ENCODE measurements around the gene CYB561D1. TPM values are rescaled to one million over a fixed set of nuclear protein-coding genes. Genes with fewer than 3 reads are reported as not detected.

The CYB561D1 gene
- total and polyA plus RNA-seq, 10 of the 15 experiments (the other 5 are each of a cell fraction or from before 2014, with no cell fraction given), result 0.68 to 9.0 (median 3.3) TPM

DNA sequence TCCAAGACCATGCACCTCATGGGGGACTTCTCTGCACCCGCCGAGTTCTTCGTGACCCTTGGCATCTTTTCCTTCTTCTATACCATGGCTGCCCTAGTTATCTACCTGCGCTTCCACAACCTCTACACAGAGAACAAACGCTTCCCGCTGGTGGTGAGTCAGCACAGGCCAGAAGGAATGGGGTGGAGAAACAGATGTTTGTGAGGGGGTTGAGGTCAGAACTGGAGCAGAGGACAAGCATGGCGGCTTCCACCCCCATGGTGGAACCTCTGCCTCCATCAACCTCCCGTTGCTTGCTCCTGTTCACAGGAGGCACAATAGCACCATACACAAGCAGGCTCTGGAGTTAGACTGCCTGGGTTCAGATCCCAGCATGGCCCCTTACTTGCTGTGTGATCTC lies 17.1 kb upstream of the CYB561D1 start:
- DNase-seq (ENCODE audit: low read depth, low spot score) (no peak), FAIRE-seq (no peak), ATAC-seq (no peak)
- no peaks in the 10 kb centered on the region for H3K36me3 ChIP-seq (ENCODE audit: control insufficient read depth in 2 of 2, insufficient read depth in 2 of 2, low read length in 1 of 2)
- H3K4me2 ChIP-seq (ENCODE audit: control insufficient read depth, insufficient read depth), result no peak overlapping the region
- no TSS peak for BruUV-seq (replicated peaks)
- SMC1A ChIA-PET (ENCODE audit: uncharacterized antibody, unreplicated experiment), result no interaction called here
- intact Hi-C loops (cut with micrococcal nuclease; ENCODE audit: unreplicated experiment), result no loop called here
- H3K79me2 ChIP-seq (ENCODE audit: control insufficient read depth, insufficient read depth, low read length), result no peaks in the 10 kb centered on the region
- H4K20me1 ChIP-seq (ENCODE audit: control insufficient read depth, insufficient read depth), result no peaks in the 10 kb centered on the region
- no peaks in the 10 kb centered on the region for H3K9me3 ChIP-seq (replicated peaks; ENCODE audit: control insufficient read depth, insufficient read depth, low read length)
- H3K27ac ChIP-seq (ENCODE audit: control insufficient read depth, insufficient read depth), result no peak overlapping the region
- WGBS (ENCODE audit: insufficient coverage, insufficient replicate concordance, low lambda C conversion rate, missing lambda C conversion rate), result 66% methylated on average over 8 of the region's 8 CpGs
- POLR2A ChIA-PET, result no interaction called here
- no peak overlapping the region for H3K9ac ChIP-seq (ENCODE audit: control insufficient read depth, insufficient read depth, low read length)
- peaks cover 0 to 6% of the 10 kb centered on the region in 2 experiments; a peak in 3 of 4 replicates for H3K27me3 ChIP-seq (replicated peaks in 1 of 2; ENCODE audit: control insufficient read depth in 2 of 2, insufficient read depth in 2 of 2, low read length in 1 of 2)
- TF ChIP-seq BCL11A (IDR thresholded peaks at IDR 0.05; ENCODE audit: low read depth, low read length) (no peak), DPF2 (IDR thresholded peaks at IDR 0.05) (no peak), SIN3A (IDR thresholded peaks at IDR 0.05; ENCODE audit: low read depth, low read length) (no peak), ZBTB33 (IDR thresholded peaks at IDR 0.05) (no peak), TCF7 (IDR thresholded peaks at IDR 0.05; ENCODE audit: borderline replicate concordance) (no peak), RB1 (IDR thresholded peaks at IDR 0.05; ENCODE audit: borderline replicate concordance) (no peak), BCL3 (IDR thresholded peaks at IDR 0.05; ENCODE audit: borderline replicate concordance, insufficient read depth, low read depth, low read length, poor library complexity, severe bottlenecking) (no peak), NBN (IDR thresholded peaks at IDR 0.05) (no peak), ETV6 (conservative IDR thresholded peaks at IDR 0.05 in 1 of 2, IDR thresholded peaks at IDR 0.05 in 1 of 2; ENCODE audit: borderline replicate concordance in 1 of 2, low read depth in 1 of 2) (no peak), KAT2A (conservative IDR thresholded peaks at IDR 0.05; ENCODE audit: control insufficient read depth, low read depth, low read length) (no peak), NR2F1 (conservative IDR thresholded peaks at IDR 0.05) (no peak), JUNB (IDR thresholded peaks at IDR 0.05) (no peak), FOXM1 (IDR thresholded peaks at IDR 0.05; ENCODE audit: low read depth, low read length) (no peak), ZBED1 (IDR thresholded peaks at IDR 0.05; ENCODE audit: borderline replicate concordance) (no peak), LARP7 (IDR thresholded peaks at IDR 0.05) (no peak)
- TF ChIP-seq, protein P1, sequence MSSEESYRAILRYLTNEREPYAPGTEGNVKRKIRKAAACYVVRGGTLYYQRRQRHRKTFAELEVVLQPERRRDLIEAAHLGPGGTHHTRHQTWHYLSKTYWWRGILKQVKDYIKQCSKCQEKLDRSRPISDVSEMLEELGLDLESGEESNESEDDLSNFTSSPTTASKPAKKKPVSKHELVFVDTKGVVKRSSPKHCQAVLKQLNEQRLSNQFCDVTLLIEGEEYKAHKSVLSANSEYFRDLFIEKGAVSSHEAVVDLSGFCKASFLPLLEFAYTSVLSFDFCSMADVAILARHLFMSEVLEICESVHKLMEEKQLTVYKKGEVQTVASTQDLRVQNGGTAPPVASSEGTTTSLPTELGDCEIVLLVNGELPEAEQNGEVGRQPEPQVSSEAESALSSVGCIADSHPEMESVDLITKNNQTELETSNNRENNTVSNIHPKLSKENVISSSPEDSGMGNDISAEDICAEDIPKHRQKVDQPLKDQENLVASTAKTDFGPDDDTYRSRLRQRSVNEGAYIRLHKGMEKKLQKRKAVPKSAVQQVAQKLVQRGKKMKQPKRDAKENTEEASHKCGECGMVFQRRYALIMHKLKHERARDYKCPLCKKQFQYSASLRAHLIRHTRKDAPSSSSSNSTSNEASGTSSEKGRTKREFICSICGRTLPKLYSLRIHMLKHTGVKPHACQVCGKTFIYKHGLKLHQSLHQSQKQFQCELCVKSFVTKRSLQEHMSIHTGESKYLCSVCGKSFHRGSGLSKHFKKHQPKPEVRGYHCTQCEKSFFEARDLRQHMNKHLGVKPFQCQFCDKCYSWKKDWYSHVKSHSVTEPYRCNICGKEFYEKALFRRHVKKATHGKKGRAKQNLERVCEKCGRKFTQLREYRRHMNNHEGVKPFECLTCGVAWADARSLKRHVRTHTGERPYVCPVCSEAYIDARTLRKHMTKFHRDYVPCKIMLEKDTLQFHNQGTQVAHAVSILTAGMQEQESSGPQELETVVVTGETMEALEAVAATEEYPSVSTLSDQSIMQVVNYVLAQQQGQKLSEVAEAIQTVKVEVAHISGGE (CRISPR knock-in tag; IDR thresholded peaks at IDR 0.05), result no peak
- RAD21 ChIA-PET (ENCODE audit: unreplicated experiment), result interaction anchor here (1.1 kb wide), 1 partner anchor 8 kb away, joined by 3 read pairs; no protein-coding TSS in a partner anchor
- CTCF ChIA-PET, result no interaction called here
- H3K4me3 ChIP-seq, result no peak overlapping the region
- in situ Hi-C loops (cut with MboI), result no loop called here
- no peaks in the 10 kb centered on the region; the same call in 1 of the 2 replicates for H3K4me1 ChIP-seq (ENCODE audit: control insufficient read depth, insufficient read depth, low read length)
- H2AFZ ChIP-seq (ENCODE audit: control insufficient read depth, low read depth, low read length), result no peak overlapping the region
